Central memory CD8-positive, alpha-beta T cell (primary cell): ENCODE measurements around the gene PROX2.
A peak's percentile ranks its signal among the peaks of the same experiment; 100 is the strongest.

ENCODE experiments used
- ATAC-seq: fragments of 150-1000 bp; cut with Tn5 transposase; replicated peaks from 2 replicates; pipeline ENCODE4 v1.10.0; 2022; ENCODE audit warnings: mild to moderate bottlenecking, moderate FRiP score, moderate number of reproducible peaks; ENCODE audit not compliant: poor library complexity, severe bottlenecking; ENCODE audit errors: extremely low read depth
- DNase-seq, 2 donors: peaks; one replicate each; pipeline ENCODE4 v3.0.0; 2021; ENCODE audit warnings: low spot score in 2 of 2
- H3K27ac Mint-ChIP-seq: one replicate; pipeline ENCODE4 v1.8.0; 2022; ENCODE audit warnings: low read depth, mild to moderate bottlenecking, moderate library complexity, mixed read lengths
- H3K27me3 Mint-ChIP-seq: one replicate; pipeline ENCODE4 v1.8.0; 2022; ENCODE audit warnings: mixed read lengths
- H3K36me3 Mint-ChIP-seq: one replicate; pipeline ENCODE4 v1.8.0; 2022; ENCODE audit warnings: mild to moderate bottlenecking, moderate library complexity, mixed read lengths; ENCODE audit not compliant: insufficient read depth
- H3K4me1 Mint-ChIP-seq: one replicate; pipeline ENCODE4 v1.8.0; 2022; ENCODE audit warnings: mixed read lengths
- H3K4me3 Mint-ChIP-seq: one replicate; pipeline ENCODE4 v1.8.0; 2022; ENCODE audit warnings: mild to moderate bottlenecking, moderate library complexity, mixed read lengths
- H3K9me3 Mint-ChIP-seq: one replicate; pipeline ENCODE4 v1.8.0; 2022; ENCODE audit warnings: mixed read lengths

PROX2 gene

DNA sequence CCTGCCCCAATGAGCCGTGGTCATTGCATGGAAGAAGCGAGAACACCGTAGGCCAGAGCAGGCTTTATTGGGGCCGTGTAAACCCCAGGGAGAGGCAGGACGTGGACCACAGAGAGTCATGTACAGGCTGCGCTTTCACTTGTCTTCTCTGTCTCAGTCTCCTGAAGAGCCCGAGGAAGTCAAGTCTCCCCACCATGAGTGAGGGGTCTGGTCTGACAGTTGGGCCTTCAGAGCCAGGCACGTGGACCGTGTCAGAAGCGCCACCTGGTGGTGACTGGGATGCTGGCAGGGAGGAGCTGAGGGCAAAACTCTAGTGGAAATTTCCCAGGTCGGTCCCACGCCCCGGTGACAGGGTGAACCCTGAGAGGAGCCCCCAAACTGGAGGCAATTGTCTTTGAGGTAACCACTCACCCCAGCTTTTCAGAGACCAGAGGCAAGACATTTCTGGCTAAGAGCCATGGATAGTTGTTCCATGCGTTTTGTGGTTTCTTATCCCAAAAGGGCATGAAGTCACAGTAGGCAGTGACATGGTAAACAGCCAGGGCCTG lies 29.7 kb upstream of the PROX2 start:
- Mint-ChIP-seq H3K4me1 (peaks cover 6% of the 10 kb centered on the region), H3K9me3 (no peaks in the 10 kb centered on the region), H3K4me3 (no peak overlapping the region), H3K27ac (no peak overlapping the region), H3K27me3 (no peaks in the 10 kb centered on the region), H3K36me3 (peaks cover 35% of the 10 kb centered on the region)
- peak; percentile 63 to 73 for DNase-seq
- ATAC-seq: peak; percentile 52

- no peak for DNase-seq
- no peak overlapping the region for H3K4me3 Mint-ChIP-seq
- H3K36me3 Mint-ChIP-seq: peaks cover 42% of the 10 kb centered on the region
- H3K9me3 Mint-ChIP-seq: no peaks in the 10 kb centered on the region
- no peak overlapping the region for H3K27ac Mint-ChIP-seq
- no peak for ATAC-seq
- H3K4me1 Mint-ChIP-seq: peaks cover 6% of the 10 kb centered on the region
- no peaks in the 10 kb centered on the region for H3K27me3 Mint-ChIP-seq
Observed at GRCh38 chr14:74904635-74905503, 28.9 kb upstream of the PROX2 start.

DNA sequence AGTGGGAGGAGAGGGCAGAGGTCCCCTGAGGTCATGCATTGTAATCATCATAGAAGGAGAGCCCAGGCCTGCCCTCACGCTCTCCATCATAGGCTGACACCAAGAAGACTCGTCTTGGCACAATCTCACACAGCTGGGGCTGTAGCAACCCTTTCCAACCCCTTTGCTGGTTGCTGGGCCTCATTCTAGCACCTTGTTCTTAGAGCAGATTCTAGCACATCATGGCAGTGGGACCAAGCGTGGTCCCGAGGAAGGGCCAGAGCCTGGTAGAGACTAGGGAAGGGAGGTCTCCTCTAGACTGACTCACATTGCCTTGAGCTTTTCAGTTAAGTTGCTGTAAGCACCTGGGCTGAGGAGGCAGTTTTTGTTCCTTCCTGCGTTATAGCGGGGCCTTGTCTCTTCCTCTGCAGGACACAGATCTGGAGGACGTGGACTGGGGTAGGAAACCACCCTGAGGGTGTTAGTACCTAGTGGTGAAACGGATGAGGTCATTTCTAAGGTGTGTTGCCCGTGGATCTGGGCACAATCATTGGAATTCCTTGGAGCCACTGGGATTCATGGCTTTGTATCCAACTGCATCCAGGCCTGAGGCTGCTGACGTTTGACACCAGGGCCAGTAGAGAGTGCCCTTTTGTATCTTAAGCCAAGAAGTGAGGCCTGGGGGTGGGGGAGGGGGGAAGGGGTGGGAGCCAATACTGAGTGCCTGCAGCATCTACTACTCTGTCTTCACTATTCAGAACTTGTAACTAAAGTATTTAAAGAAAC lies 27.2 kb upstream of the PROX2 start:
- Mint-ChIP-seq H3K9me3 (no peaks in the 10 kb centered on the region), H3K36me3 (peaks cover 59% of the 10 kb centered on the region), H3K27me3 (no peaks in the 10 kb centered on the region), H3K4me1 (peaks cover 6% of the 10 kb centered on the region), H3K27ac (no peak overlapping the region), H3K4me3 (no peak overlapping the region)
- ATAC-seq (no peak), DNase-seq (no peak)

DNA sequence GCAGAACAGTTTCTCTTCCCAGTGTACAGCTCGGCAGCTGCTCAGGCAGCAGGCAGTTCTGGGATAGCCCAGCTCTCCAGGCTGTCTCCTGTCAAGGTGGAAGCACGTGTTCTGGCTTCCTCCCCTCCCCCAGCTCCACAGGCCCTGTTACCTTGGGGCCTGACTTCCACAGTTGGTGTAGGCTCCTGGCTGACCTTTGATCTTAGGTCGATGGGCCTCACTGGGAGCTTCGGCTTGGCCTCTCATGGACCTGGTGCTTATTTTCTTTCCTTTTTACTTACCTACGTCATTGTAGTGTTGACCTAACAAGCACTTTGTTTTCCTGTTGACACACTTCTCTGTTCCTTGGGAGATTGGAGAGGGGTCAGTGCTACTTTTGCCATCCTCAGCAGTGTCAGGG lies 22.7 kb upstream of the PROX2 start:
- no peak for ATAC-seq
- Mint-ChIP-seq H3K4me1 (peaks cover 5% of the 10 kb centered on the region), H3K27ac (no peak overlapping the region), H3K9me3 (no peaks in the 10 kb centered on the region), H3K4me3 (no peak overlapping the region), H3K27me3 (no peaks in the 10 kb centered on the region), H3K36me3 (peaks cover 90% of the 10 kb centered on the region)
- DNase-seq: no peak

GRCh38 chr14:74898083-74898482 lies 22.1 kb upstream of the PROX2 start:
- H3K4me3 Mint-ChIP-seq: no peak overlapping the region
- H3K4me1 Mint-ChIP-seq: peaks cover 5% of the 10 kb centered on the region
- ATAC-seq (no peak), DNase-seq (no peak)
- H3K27ac Mint-ChIP-seq: no peak overlapping the region
- no peaks in the 10 kb centered on the region for H3K27me3 Mint-ChIP-seq
- H3K9me3 Mint-ChIP-seq: no peaks in the 10 kb centered on the region
- H3K36me3 Mint-ChIP-seq: peaks cover 92% of the 10 kb centered on the region

DNA sequence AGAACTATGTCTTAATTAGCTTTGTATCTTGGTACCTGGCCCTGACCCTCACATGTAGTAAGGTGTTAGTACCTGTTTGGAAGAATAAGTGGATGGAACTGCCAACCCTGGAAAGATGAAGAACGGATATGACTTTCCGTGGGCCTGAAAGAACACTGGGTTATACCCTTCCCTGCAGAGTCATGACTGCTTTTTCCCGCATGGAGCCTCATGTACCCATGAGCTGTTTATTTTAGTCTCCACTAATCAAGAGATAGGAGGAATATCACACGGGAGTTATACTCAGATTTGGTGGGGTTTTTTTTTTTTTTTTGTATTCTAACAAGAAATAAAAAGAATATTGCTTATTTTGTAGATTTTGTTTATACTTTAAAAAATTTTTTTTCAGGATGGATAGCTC lies 21.7 kb upstream of the PROX2 start:
- no peak overlapping the region for H3K4me3 Mint-ChIP-seq
- peaks cover 92% of the 10 kb centered on the region for H3K36me3 Mint-ChIP-seq
- ATAC-seq (no peak), DNase-seq (no peak)
- peaks cover 5% of the 10 kb centered on the region for H3K4me1 Mint-ChIP-seq
- H3K27ac Mint-ChIP-seq: peak overlapping the region; percentile 29
- no peaks in the 10 kb centered on the region for H3K9me3 Mint-ChIP-seq
- no peaks in the 10 kb centered on the region for H3K27me3 Mint-ChIP-seq

GRCh38 chr14:74896400-74896799 lies 20.5 kb upstream of the PROX2 start:
- DNase-seq (no peak), ATAC-seq (no peak)
- no peak overlapping the region for H3K4me3 Mint-ChIP-seq
- H3K27ac Mint-ChIP-seq: peak overlapping the region; percentile 33
- H3K36me3 Mint-ChIP-seq: peaks cover 87% of the 10 kb centered on the region
- no peaks in the 10 kb centered on the region for H3K27me3 Mint-ChIP-seq
- H3K4me1 Mint-ChIP-seq: peaks cover 5% of the 10 kb centered on the region
- no peaks in the 10 kb centered on the region for H3K9me3 Mint-ChIP-seq

DNA sequence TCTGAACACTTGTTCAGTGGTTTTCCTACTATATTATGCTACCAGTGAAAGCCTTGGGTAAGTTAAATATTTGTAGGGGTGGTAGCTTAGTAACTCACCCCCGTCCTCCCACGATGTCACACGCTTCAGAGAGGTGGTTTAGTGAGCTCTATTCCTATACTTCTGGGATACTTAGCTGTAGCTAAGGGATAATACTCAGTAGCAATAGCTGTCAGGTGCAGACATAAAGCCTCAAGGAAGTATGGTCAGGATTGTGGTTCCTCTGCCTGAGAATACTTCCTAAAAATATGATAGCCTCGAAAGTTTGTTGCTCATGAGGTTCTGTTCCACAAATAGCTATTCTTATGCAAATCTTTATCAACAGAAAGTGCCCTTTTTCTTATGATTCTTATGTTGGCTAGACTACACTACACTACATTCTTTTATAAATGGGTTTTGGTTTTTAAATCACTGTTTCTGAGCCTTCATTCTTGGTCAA lies 17.7 kb upstream of the PROX2 start:
- DNase-seq (no peak), ATAC-seq (no peak)
- H3K9me3 Mint-ChIP-seq: no peaks in the 10 kb centered on the region
- peak overlapping the region; percentile 15 for H3K27ac Mint-ChIP-seq
- H3K4me3 Mint-ChIP-seq: no peak overlapping the region
- no peaks in the 10 kb centered on the region for H3K27me3 Mint-ChIP-seq
- peaks cover 79% of the 10 kb centered on the region for H3K36me3 Mint-ChIP-seq
- H3K4me1 Mint-ChIP-seq: peaks cover 10% of the 10 kb centered on the region

DNA sequence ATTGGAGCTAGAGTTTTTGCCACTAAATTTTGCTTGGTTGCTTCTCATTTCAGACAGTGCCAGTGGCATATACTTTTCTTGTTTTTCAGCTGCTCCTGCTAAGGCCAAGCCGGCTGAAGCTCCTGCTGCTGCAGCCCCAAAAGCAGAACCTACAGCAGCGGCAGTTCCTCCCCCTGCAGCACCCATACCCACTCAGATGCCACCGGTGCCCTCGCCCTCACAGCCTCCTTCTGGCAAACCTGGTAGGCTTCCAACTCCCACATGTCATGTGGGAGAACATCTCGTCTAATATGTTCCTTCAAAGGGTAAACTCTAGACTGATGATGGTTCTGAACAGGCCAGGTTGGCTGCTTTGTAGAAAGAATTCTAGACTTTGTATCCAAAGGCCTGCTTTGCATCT lies 16.8 kb upstream of the PROX2 start:
- H3K27me3 Mint-ChIP-seq: no peaks in the 10 kb centered on the region
- no peaks in the 10 kb centered on the region for H3K9me3 Mint-ChIP-seq
- DNase-seq (no peak), ATAC-seq (no peak)
- peaks cover 77% of the 10 kb centered on the region for H3K36me3 Mint-ChIP-seq
- H3K4me1 Mint-ChIP-seq: peaks cover 15% of the 10 kb centered on the region
- no peak overlapping the region for H3K27ac Mint-ChIP-seq
- H3K4me3 Mint-ChIP-seq: no peak overlapping the region

DNA sequence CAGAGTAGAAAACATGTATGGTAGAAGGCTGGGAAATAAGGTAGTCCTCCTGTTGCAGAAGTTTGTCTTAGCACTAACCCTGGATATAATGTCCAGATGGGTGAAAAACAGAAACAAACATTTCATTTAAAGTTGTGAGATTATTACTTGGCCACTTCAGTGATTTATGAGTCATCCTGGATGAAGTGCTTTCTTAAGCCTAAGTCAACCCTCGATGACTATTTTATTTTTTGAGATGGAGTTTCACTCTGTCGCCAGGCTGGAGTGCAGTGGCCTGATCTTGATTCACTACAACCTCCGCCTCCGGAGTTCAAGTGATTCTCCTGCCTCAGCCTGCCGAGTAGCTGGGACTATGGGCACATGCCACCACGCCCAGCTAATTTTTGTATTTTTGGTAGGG lies 15.9 kb upstream of the PROX2 start:
- no peak overlapping the region for H3K4me3 Mint-ChIP-seq
- no peak for DNase-seq
- ATAC-seq: no peak
- H3K27ac Mint-ChIP-seq: no peak overlapping the region
- peaks cover 17% of the 10 kb centered on the region for H3K4me1 Mint-ChIP-seq
- H3K27me3 Mint-ChIP-seq: no peaks in the 10 kb centered on the region
- peaks cover 70% of the 10 kb centered on the region for H3K36me3 Mint-ChIP-seq
- H3K9me3 Mint-ChIP-seq: no peaks in the 10 kb centered on the region

- H3K27me3 Mint-ChIP-seq: no peaks in the 10 kb centered on the region
- no peak overlapping the region for H3K27ac Mint-ChIP-seq
- peaks cover 29% of the 10 kb centered on the region for H3K4me1 Mint-ChIP-seq
- DNase-seq: no peak
- no peak overlapping the region for H3K4me3 Mint-ChIP-seq
- peaks cover 65% of the 10 kb centered on the region for H3K36me3 Mint-ChIP-seq
- no peaks in the 10 kb centered on the region for H3K9me3 Mint-ChIP-seq
- ATAC-seq: no peak
Observed at GRCh38 chr14:74890262-74890661, 14.3 kb upstream of the PROX2 start.

GRCh38 chr14:74888164-74889158 lies 12.5 kb upstream of the PROX2 start:
- Mint-ChIP-seq H3K27ac (no peak overlapping the region), H3K36me3 (peaks cover 52% of the 10 kb centered on the region), H3K4me1 (peaks cover 44% of the 10 kb centered on the region), H3K4me3 (peak overlapping the region; percentile 20), H3K27me3 (no peaks in the 10 kb centered on the region), H3K9me3 (no peaks in the 10 kb centered on the region)
- no peak for DNase-seq
- peak; percentile 40 for ATAC-seq
